Peyer's patch (tissue), 4 donors: Measurements from ENCODE around the gene SERPINA4.

Source experiments
- POLR2A ChIP-seq, 2 donors: fragments of 450-650 bp; IDR thresholded peaks; one replicate each; pipeline ENCODE4 v1.5.1; 2017; ENCODE audit warnings: antibody characterized with exemption in 2 of 2, mild to moderate bottlenecking in 2 of 2, moderate library complexity in 2 of 2
- TF ChIP-seq, protein P1 (sequence below), 6 experiments: fragments of 450-650 bp in 4 of 6; fragments of 200-600 bp in 2 of 6; sonication (generic) in 1 of 6; IDR thresholded peaks; one replicate each; pipeline ENCODE4 v1.5.1; 2017 to 2019; ENCODE audit warnings: antibody characterized with exemption in 6 of 6, mild to moderate bottlenecking in 3 of 6, moderate library complexity in 1 of 6

DNA sequence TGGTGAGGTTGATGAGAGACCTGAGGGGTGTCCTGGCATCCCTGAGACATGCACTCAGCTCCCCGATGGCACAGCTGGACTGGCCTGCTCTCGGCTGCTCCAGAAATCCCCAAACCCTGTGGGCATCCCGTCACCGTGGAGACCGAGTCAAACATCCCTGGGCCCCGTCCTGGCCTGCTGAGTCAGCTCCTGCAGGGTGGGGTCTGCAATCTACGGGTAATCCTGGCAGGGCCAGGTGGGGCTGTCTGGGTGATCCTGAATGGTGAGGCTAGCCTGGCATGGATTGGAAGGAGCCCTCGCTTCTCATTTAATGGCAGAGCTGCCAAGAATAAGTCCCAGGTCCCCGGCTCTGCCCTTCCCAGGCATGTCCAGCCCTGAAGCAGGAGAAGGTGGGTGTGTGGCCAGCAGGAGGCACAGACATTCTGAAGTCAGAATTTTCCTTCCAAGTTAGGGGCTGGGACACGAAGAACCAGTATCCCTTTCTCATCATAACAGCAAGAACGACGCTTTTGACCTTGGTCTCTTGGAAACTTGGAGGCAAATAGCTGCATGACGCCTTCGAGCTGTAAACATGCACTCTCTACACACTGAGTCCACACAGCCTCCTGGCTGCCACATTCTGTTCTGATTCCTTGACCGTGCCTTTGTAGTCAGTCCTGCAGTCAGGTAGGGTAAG, 17.7 kb upstream of the SERPINA4 start:
- TF ChIP-seq, protein P1, sequence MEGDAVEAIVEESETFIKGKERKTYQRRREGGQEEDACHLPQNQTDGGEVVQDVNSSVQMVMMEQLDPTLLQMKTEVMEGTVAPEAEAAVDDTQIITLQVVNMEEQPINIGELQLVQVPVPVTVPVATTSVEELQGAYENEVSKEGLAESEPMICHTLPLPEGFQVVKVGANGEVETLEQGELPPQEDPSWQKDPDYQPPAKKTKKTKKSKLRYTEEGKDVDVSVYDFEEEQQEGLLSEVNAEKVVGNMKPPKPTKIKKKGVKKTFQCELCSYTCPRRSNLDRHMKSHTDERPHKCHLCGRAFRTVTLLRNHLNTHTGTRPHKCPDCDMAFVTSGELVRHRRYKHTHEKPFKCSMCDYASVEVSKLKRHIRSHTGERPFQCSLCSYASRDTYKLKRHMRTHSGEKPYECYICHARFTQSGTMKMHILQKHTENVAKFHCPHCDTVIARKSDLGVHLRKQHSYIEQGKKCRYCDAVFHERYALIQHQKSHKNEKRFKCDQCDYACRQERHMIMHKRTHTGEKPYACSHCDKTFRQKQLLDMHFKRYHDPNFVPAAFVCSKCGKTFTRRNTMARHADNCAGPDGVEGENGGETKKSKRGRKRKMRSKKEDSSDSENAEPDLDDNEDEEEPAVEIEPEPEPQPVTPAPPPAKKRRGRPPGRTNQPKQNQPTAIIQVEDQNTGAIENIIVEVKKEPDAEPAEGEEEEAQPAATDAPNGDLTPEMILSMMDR (IDR thresholded peaks at IDR 0.05): no peak
- TF ChIP-seq POLR2A (IDR thresholded peaks at IDR 0.05): no peak
